ENCODE measurements around the gene SCRN2.

SCRN2 gene

GRCh38 chr17:47864791-47865216 lies 23.7 kb upstream of the SCRN2 start:
- Histone ChIP-seq H3K9me3 (ENCODE audit: control insufficient read depth, low read length) (no peaks in the 10 kb centered on the region), H3K79me2 (no peaks in the 10 kb centered on the region), H3K4me1 (peaks cover 8% of the 10 kb centered on the region), H3K27ac (no peak overlapping the region), H2AFZ (no peak overlapping the region), H3K27me3 (ENCODE audit: control insufficient read depth, insufficient read depth, low read length) (no peaks in the 10 kb centered on the region), H3K4me2 (ENCODE audit: low read length) (no peak overlapping the region), H3K4me3 (ENCODE audit: low read depth, low read length) (no peak overlapping the region), H3K36me3 (ENCODE audit: control insufficient read depth, insufficient read depth, low read length) (no peaks in the 10 kb centered on the region), H3K9ac (no peak overlapping the region)
- TF ChIP-seq, protein P1, sequence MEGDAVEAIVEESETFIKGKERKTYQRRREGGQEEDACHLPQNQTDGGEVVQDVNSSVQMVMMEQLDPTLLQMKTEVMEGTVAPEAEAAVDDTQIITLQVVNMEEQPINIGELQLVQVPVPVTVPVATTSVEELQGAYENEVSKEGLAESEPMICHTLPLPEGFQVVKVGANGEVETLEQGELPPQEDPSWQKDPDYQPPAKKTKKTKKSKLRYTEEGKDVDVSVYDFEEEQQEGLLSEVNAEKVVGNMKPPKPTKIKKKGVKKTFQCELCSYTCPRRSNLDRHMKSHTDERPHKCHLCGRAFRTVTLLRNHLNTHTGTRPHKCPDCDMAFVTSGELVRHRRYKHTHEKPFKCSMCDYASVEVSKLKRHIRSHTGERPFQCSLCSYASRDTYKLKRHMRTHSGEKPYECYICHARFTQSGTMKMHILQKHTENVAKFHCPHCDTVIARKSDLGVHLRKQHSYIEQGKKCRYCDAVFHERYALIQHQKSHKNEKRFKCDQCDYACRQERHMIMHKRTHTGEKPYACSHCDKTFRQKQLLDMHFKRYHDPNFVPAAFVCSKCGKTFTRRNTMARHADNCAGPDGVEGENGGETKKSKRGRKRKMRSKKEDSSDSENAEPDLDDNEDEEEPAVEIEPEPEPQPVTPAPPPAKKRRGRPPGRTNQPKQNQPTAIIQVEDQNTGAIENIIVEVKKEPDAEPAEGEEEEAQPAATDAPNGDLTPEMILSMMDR (IDR thresholded peaks at IDR 0.05): no peak

DNA sequence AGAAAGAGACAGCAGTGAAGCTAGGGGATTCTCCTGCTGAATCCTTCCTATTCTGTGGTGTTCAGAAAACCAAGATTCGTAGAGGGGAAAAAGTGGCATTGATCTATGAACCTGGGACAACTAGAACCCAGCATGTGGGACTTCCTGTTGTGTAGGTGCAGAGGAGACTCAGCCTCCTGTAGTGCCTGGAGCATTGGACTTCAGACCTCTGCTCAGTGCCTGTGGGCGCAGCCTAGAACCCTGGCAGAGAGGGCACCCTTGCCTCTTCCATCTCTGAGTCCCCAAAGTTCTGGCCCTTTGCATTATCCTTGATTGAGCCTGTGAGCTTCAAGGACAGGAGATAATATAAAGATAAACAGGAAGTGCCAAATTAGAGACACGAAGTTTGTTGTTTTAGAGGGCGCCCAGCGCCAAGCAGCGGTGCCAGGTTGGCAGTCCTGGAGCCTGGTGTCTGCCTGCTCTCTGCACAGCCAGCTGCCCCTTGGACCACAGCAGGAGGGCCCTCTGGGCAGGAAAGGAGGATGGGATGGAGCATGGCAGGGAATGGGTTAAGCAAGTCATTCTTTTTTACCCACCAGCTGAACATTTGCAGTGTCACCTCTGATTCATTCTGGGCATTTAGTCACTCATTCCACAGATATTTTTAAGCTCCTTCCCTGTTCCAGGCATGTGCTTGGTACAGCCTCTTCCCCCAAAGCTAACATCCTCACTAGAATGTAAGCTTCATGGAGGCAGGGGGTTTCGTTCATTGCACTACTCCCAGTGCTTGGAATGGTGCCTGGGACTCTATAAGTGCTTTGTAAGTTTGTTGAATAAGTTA lies 21.8 kb upstream of the SCRN2 start:
- H3K4me1 ChIP-seq: no peaks in the 10 kb centered on the region
- H2AFZ ChIP-seq: no peak overlapping the region
- no peak overlapping the region for H3K9ac ChIP-seq
- H3K27ac ChIP-seq: no peak overlapping the region
- H3K9me3 ChIP-seq (ENCODE audit: control insufficient read depth, low read length): no peaks in the 10 kb centered on the region
- H3K36me3 ChIP-seq (ENCODE audit: control insufficient read depth, insufficient read depth, low read length): no peaks in the 10 kb centered on the region
- H3K79me2 ChIP-seq: no peaks in the 10 kb centered on the region
- no peak overlapping the region for H3K4me3 ChIP-seq (ENCODE audit: low read depth, low read length)
- no peak overlapping the region for H3K4me2 ChIP-seq (ENCODE audit: low read length)
- TF ChIP-seq, protein P1 (IDR thresholded peaks at IDR 0.05): no peak
- H3K27me3 ChIP-seq (ENCODE audit: control insufficient read depth, insufficient read depth, low read length): no peaks in the 10 kb centered on the region

DNA sequence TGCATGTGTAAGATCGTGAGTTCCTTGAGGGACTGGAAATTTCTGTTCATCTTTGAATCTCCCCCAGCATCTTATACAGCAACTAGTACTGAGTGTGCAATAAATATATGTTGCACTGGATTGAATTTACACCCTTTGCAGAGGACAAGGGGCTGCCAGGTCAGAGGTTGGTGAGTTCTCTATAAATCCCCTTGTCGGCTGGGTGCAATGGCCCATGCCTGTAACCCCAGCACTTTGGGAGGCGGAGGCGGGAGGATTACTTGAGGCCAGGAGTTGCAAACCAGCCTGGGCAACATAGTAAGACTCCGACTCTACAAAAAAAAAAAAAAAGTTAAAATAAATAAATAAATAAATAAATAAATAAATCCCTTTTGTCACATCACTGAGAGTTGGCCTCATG lies 19.3 kb upstream of the SCRN2 start:
- Histone ChIP-seq H3K36me3 (ENCODE audit: control insufficient read depth, insufficient read depth, low read length) (no peaks in the 10 kb centered on the region), H3K79me2 (no peaks in the 10 kb centered on the region), H2AFZ (no peak overlapping the region), H3K9ac (no peak overlapping the region), H3K9me3 (ENCODE audit: control insufficient read depth, low read length) (no peaks in the 10 kb centered on the region), H3K27ac (no peak overlapping the region), H3K27me3 (ENCODE audit: control insufficient read depth, insufficient read depth, low read length) (no peaks in the 10 kb centered on the region), H3K4me1 (no peaks in the 10 kb centered on the region), H3K4me3 (ENCODE audit: low read depth, low read length) (no peak overlapping the region), H3K4me2 (ENCODE audit: low read length) (no peak overlapping the region)
- TF ChIP-seq, protein P1 (IDR thresholded peaks at IDR 0.05): no peak

DNA sequence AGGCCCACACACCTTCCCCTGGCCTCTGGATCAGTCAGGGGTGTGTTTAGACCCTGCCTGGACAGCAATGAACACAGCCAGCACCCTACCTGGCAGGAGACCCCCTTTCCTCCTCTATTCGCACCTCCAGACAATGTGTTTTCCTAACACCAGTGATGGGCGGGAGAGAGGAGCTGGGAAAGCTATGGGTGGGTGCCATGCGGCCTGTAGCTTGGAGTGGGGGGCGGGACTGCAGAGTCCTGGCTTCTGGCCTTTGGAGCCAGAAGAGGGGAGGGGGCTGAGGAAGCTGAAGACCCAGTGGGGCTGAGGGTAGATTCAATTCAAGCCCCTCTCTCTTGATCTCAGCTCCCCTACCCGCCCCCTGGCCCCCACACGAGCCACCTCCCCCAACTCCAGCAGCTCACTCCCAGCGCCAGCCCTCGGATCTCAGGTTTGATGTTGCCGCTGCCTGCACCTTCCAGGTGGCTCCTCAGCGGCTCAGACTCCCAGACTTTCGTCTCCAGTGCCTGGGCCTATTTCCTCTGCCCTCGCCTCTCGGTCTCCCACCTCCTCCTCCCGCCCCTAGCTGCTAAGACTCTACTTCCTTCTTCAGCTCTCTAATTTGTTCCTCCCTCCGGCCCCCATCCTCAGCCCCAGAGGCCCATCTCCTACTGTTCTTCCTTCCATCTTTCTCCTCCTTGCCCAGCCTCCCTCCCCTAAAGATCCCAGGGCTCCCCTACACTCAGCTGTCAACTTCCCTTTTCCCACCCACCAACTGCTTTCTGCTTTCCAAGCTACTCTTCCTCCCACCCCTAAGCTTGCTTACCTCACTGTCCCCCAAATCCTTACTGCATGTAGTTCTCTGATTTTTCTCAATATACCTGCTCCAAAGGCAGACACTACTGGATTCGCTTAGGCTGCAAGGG lies 16.7 kb upstream of the SCRN2 start:
- Histone ChIP-seq H3K79me2 (no peaks in the 10 kb centered on the region), H3K4me3 (ENCODE audit: low read depth, low read length) (no peak overlapping the region), H3K4me2 (ENCODE audit: low read length) (no peak overlapping the region), H3K9me3 (ENCODE audit: control insufficient read depth, low read length) (no peaks in the 10 kb centered on the region), H3K4me1 (no peaks in the 10 kb centered on the region), H3K36me3 (ENCODE audit: control insufficient read depth, insufficient read depth, low read length) (no peaks in the 10 kb centered on the region), H2AFZ (no peak overlapping the region), H3K9ac (no peak overlapping the region), H3K27me3 (ENCODE audit: control insufficient read depth, insufficient read depth, low read length) (no peaks in the 10 kb centered on the region), H3K27ac (no peak overlapping the region)
- TF ChIP-seq, protein P1 (IDR thresholded peaks at IDR 0.05): no peak
